ENCODE results near the gene SERINC5. TPM values are rescaled to one million over a fixed set of nuclear protein-coding genes. Genes with fewer than 3 reads are reported as not detected.
A peak's percentile ranks its signal among the peaks of the same experiment; 100 is the strongest.
"Not testable (repeated sequence)": the region's sequence is repeated elsewhere in the genome, so short reads cannot be mapped to it uniquely, and the experiment has no call there.

SERINC5 gene
- total RNA-seq, 6 experiments from 2014 or later, result 16.4 to 28.1 (median 19.9) TPM

GRCh38 chr5:80205846-80206245 is 50.0 kb downstream of the SERINC5 start:
- Mint-ChIP-seq H3K27ac (peak overlapping the region; percentile 89), H3K36me3 (ENCODE audit: low read depth) (no peaks in the 10 kb centered on the region; the same call in 1 of the 2 replicates), H3K9me3 (no peaks in the 10 kb centered on the region), H3K4me1 (ENCODE audit: low read depth) (peaks cover 50% of the 10 kb centered on the region), H3K27me3 (ENCODE audit: insufficient read depth) (no peaks in the 10 kb centered on the region; the same call in none of the 2 replicates), H3K4me3 (no peak overlapping the region)
- TF ChIP-seq, protein P1, sequence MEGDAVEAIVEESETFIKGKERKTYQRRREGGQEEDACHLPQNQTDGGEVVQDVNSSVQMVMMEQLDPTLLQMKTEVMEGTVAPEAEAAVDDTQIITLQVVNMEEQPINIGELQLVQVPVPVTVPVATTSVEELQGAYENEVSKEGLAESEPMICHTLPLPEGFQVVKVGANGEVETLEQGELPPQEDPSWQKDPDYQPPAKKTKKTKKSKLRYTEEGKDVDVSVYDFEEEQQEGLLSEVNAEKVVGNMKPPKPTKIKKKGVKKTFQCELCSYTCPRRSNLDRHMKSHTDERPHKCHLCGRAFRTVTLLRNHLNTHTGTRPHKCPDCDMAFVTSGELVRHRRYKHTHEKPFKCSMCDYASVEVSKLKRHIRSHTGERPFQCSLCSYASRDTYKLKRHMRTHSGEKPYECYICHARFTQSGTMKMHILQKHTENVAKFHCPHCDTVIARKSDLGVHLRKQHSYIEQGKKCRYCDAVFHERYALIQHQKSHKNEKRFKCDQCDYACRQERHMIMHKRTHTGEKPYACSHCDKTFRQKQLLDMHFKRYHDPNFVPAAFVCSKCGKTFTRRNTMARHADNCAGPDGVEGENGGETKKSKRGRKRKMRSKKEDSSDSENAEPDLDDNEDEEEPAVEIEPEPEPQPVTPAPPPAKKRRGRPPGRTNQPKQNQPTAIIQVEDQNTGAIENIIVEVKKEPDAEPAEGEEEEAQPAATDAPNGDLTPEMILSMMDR (IDR thresholded peaks at IDR 0.05), result no peak
- no peak for DNase-seq

DNA sequence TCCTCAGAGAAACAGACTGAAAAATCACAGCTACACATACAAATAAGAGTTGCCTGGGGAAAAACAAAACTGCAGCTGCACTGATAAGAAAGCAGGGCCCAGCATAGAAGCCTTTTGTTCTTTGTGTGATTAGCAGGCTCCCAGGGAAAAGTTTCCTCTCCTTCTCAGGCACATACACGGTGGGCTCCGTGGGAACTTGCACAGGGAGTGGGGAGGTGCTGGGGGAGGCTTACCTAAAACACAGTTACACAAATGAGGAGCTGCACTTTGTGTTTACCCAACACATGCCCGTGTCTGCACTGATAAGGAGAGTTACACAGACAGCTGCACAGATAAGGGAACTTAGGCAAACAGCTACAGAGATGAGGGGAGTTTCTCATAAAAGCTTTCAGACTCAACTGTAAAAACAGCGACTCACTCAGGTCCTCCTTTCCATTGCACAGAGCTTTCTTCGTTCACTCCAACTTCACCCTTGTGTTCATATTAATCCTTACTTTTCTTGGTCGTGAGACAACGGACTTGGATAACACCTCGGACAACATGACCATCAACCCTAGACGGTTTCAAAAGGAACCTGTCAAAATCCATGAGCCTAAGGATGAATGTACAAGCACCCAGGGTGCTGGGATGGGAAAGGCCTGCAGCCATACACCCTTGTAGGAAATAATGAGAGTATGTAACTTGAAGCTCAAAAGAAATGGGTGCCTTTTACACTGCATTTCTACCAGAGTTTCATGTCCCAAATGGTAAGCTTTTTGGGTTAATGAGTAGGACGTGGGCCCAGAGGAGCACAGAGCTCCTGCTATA is 50.8 kb downstream of the SERINC5 start:
- Mint-ChIP-seq H3K36me3 (ENCODE audit: low read depth) (no peaks in the 10 kb centered on the region; the same call in 1 of the 2 replicates), H3K4me3 (no peak overlapping the region), H3K4me1 (ENCODE audit: low read depth) (peaks cover 50% of the 10 kb centered on the region), H3K27ac (peak overlapping the region; percentile 36; the same call in 1 of the 2 replicates), H3K27me3 (ENCODE audit: insufficient read depth) (no peaks in the 10 kb centered on the region; the same call in none of the 2 replicates), H3K9me3 (no peaks in the 10 kb centered on the region)
- TF ChIP-seq, protein P1 (IDR thresholded peaks at IDR 0.05), result no peak
- no peak for DNase-seq

- peaks cover 34% of the 10 kb centered on the region for H3K4me1 Mint-ChIP-seq (ENCODE audit: low read depth)
- H3K36me3 Mint-ChIP-seq (ENCODE audit: low read depth); H3K27me3 Mint-ChIP-seq (ENCODE audit: insufficient read depth): not testable (repeated sequence)
Measured at GRCh38 chr5:80201763-80202162, 54.1 kb downstream of the SERINC5 start.

DNA sequence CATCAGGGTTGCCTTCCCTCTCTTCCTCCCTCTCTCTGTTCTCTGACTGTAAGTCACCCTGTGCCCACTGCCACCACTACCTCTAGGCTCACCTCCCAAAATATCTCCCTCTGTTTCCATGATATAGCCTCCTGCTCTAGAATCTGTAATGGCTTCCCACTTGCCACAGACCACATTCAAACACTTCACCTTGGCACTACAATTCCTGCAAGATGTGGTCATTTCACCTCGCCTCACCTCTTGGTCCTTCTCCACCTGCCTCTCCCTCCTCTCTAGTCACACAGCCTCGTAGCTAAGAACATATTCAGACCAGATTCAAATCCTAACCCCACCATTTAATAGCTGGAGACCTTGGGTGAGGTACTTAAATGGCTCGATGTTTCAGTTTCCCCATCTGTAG is 56.9 kb downstream of the SERINC5 start:
- Mint-ChIP-seq H3K27me3 (ENCODE audit: insufficient read depth) (no peaks in the 10 kb centered on the region; the same call in none of the 2 replicates), H3K36me3 (ENCODE audit: low read depth) (peaks cover 5% of the 10 kb centered on the region), H3K27ac (no peak overlapping the region; the same call in 1 of the 2 replicates)

More at GRCh38 chr5:80201763-80202162, 54.1 kb downstream of the SERINC5 start:
- not testable (repeated sequence) for DNase-seq, H3K27ac Mint-ChIP-seq, H3K9me3 Mint-ChIP-seq, H3K4me3 Mint-ChIP-seq

DNA sequence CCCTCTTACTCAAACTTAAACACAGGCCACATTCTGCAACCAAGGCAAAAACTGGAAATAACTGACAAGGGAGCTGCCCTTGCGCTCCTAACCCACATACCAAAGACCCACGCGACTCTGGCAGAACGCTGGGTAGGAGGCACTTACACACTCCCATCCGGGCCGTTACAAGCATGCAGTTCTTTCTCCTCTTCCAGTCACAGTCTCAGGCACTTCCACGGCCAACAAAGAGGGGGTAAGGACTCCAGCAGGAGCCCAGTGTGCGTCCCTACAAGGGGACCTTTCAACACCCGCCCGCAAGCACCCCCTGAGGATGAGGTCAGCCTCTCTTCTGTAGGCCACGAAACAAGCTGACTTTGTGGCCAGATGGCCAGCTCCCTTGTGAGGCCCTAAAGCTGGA is 57.4 kb downstream of the SERINC5 start:
- no peaks in the 10 kb centered on the region; the same call in none of the 2 replicates for H3K27me3 Mint-ChIP-seq (ENCODE audit: insufficient read depth)
- no peak overlapping the region for H3K27ac Mint-ChIP-seq
- no peaks in the 10 kb centered on the region for H3K9me3 Mint-ChIP-seq
- peaks cover 5% of the 10 kb centered on the region for H3K36me3 Mint-ChIP-seq (ENCODE audit: low read depth)
- TF ChIP-seq, protein P1 (IDR thresholded peaks at IDR 0.05), result no peak
- H3K4me1 Mint-ChIP-seq (ENCODE audit: low read depth), result peaks cover 27% of the 10 kb centered on the region
- DNase-seq, result no peak
- H3K4me3 Mint-ChIP-seq, result no peak overlapping the region

More for the DNA sequence above, 56.9 kb downstream of the SERINC5 start:
- Mint-ChIP-seq H3K9me3 (no peaks in the 10 kb centered on the region), H3K4me1 (ENCODE audit: low read depth) (peaks cover 27% of the 10 kb centered on the region), H3K4me3 (no peak overlapping the region)
- DNase-seq, result no peak
- TF ChIP-seq, protein P1 (IDR thresholded peaks at IDR 0.05), result no peak

GRCh38 chr5:80195837-80196400 is 59.9 kb downstream of the SERINC5 start:
- H3K27me3 Mint-ChIP-seq (ENCODE audit: insufficient read depth), result no peaks in the 10 kb centered on the region
- peak; percentile 45 for DNase-seq
- peaks cover 45% of the 10 kb centered on the region for H3K4me1 Mint-ChIP-seq (ENCODE audit: low read depth)
- TF ChIP-seq, protein P1 (IDR thresholded peaks at IDR 0.05), result no peak
- no peaks in the 10 kb centered on the region for H3K9me3 Mint-ChIP-seq
- no peak overlapping the region; the same call in 1 of the 2 replicates for H3K4me3 Mint-ChIP-seq
- H3K27ac Mint-ChIP-seq, result peak overlapping the region; percentile 51
- H3K36me3 Mint-ChIP-seq (ENCODE audit: low read depth), result peaks cover 5% of the 10 kb centered on the region
